PFSK-1 (cell line): ENCODE results near the gene TBC1D17.

Experiments
- FOXP2 ChIP-seq: optimal IDR thresholded peaks from 2 replicates; pipeline ENCODE3; 2011; ENCODE audit warnings: borderline replicate concordance, control low read depth, inconsistent platforms; ENCODE audit not compliant: insufficient read depth; ENCODE audit errors: extremely low read length, extremely low read depth
- POLR2AphosphoS5 ChIP-seq: IDR thresholded peaks from 2 replicates; pipeline ENCODE4 v1.6.1; 2012; ENCODE audit warnings: low read depth, mild to moderate bottlenecking, control low read depth, low read length, moderate library complexity
- SIN3A ChIP-seq: IDR thresholded peaks from 2 replicates; pipeline ENCODE4 v1.6.1; 2012; ENCODE audit warnings: mild to moderate bottlenecking, low read length, moderate library complexity, borderline replicate concordance; ENCODE audit not compliant: insufficient read depth
- TAF1 ChIP-seq: IDR thresholded peaks from 2 replicates; pipeline ENCODE4 v1.6.1; 2012; ENCODE audit warnings: low read length, control low read depth, borderline replicate concordance; ENCODE audit not compliant: insufficient read depth
- TF ChIP-seq, protein P1 (sequence below), 2 experiments: IDR thresholded peaks; 2 replicates each; pipeline versions ENCODE4 v1.6.1 to v1.8.0; 2011 to 2012; ENCODE audit warnings: low read depth in 2 of 2, low read length in 2 of 2, control low read depth in 1 of 2, inconsistent platforms in 1 of 2, mild to moderate bottlenecking in 1 of 2, moderate library complexity in 1 of 2; ENCODE audit not compliant: insufficient read depth in 1 of 2

Gene TBC1D17

DNA sequence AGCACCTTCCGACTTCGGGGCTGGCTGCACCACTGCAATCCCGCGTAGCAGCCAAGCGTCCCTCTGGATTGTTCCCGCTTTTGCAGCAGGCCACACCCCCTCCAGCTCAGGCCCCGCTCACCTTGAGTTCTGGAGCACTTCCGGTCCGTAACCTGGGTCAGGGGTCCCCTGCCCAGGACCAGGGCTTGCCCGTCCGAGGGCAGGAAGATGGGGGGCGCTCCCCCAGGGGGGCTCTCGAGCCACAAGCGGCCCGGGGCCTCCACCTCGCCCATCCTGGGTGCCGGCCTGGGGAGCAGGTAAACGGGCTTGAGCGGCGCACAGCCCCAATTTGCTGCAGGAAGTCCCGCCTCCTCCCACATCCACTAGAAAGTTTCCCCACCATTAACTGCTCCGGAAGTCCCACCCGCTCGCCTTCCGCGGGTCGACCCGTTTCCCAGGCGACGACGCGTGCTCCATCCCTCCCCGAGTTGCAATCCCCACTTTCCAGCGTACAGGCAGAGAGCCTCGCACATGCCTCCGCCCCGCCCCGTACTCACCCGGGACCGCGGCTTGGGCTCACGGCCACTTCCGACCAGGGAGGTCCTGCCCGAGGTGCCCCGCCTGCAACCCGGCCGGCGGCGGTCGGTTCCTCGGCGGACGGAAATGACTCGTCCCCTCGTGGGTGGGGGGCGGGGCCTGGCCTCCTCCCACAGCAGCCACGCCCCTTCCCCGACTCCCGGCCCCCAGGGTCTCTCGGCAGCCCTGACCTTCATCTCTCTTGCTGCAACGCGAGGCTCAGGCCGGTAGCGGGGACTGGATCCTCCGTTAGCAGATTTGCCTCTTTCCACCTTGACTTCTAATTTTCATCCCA is 10.3 kb upstream of the TBC1D17 start, which contains the start of gene PNKP:
Gene PNKP (minus strand): TSS at position 644 of the 850 bp plus-strand sequence. CDS start 372 bp downstream, at position 272.
- peak; percentile 55 for TF ChIP-seq FOXP2
- TF ChIP-seq SIN3A, result peak; percentile 46; the same call in 1 of the 2 replicates
- peak; percentile 79 for TF ChIP-seq POLR2AphosphoS5
- peak; percentile 61; the same call in 1 of the 2 replicates for TF ChIP-seq TAF1
- TF ChIP-seq, protein P1, sequence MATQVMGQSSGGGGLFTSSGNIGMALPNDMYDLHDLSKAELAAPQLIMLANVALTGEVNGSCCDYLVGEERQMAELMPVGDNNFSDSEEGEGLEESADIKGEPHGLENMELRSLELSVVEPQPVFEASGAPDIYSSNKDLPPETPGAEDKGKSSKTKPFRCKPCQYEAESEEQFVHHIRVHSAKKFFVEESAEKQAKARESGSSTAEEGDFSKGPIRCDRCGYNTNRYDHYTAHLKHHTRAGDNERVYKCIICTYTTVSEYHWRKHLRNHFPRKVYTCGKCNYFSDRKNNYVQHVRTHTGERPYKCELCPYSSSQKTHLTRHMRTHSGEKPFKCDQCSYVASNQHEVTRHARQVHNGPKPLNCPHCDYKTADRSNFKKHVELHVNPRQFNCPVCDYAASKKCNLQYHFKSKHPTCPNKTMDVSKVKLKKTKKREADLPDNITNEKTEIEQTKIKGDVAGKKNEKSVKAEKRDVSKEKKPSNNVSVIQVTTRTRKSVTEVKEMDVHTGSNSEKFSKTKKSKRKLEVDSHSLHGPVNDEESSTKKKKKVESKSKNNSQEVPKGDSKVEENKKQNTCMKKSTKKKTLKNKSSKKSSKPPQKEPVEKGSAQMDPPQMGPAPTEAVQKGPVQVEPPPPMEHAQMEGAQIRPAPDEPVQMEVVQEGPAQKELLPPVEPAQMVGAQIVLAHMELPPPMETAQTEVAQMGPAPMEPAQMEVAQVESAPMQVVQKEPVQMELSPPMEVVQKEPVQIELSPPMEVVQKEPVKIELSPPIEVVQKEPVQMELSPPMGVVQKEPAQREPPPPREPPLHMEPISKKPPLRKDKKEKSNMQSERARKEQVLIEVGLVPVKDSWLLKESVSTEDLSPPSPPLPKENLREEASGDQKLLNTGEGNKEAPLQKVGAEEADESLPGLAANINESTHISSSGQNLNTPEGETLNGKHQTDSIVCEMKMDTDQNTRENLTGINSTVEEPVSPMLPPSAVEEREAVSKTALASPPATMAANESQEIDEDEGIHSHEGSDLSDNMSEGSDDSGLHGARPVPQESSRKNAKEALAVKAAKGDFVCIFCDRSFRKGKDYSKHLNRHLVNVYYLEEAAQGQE (IDR thresholded peaks at IDR 0.05; ENCODE audit: insufficient read depth in 1 of 2, low read depth in 2 of 2, low read length in 2 of 2), result peak in 1 of 2 experiments; percentile 10; a peak in 1 of 4 replicates

DNA sequence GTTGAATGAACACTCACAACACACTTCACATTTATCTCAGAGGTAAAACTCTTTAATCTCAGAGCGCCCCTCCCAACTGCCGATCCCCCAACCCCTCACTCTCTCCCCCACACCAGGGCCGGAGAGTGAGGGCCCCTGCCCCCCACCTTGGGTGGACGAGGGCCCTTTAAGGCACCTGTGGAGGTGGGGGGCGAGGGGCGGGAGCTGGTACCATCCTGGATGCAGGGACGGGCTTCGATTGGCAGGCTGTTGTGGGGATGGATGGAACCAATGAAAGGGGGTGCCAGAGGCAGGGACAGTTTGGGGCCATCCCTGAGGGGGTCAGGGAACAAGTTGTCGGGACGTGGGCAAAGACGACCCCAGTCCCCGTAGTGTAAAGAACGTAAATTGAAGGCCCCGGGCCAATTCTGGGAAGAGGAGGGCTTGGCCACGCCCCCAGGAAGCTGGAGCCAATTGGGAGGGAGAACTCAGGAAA is 8.5 kb upstream of the TBC1D17 start:
- TF ChIP-seq POLR2AphosphoS5 (no peak; the same call in 1 of the 2 replicates), SIN3A (no peak), TAF1 (no peak), FOXP2 (no peak)
- TF ChIP-seq, protein P1 (IDR thresholded peaks at IDR 0.05; ENCODE audit: insufficient read depth in 1 of 2, low read depth in 2 of 2, low read length in 2 of 2), result no peak

DNA sequence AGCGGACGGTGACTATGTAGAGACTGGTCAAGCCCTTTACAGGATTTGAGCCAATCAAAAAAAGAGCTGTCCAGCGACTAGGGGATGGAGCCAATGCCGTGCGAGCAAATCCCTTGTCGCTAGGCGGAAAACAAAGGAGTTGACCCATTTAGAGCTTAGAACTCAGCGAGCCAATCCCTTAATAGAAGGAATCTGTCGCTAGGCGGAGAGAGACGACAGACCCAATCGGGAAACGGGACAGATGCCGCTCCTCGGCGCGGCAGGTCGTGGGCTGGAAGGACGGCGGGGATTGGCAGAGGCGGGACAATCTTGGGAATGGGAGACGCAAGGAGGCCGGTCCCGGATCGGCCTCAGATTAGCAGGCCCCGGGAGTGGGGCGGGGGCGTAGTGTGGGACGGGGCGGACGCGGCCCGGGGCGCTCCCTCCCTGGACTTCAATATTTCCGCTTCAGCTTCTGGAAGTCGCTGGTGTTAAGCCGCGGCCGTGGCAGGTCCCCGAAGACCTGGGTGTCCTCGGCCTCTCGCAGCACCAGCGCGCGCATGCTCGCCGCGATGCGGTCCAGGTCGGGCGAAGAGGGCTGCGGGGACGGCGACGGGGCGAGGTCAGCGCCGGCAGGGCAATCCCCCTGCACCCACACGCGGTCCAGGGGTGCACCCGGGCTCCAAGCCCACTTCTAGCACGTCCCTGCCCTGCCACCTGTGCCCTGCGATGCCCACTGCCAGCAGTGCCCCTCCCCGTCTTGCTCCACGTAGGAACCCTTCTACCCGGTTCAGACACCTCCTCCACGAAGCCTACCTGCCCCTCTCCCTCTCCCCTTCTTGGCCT is 7.8 kb upstream of the TBC1D17 start:
- TF ChIP-seq SIN3A, result no peak
- peak; percentile 64 for TF ChIP-seq POLR2AphosphoS5
- TF ChIP-seq, protein P1 (IDR thresholded peaks at IDR 0.05; ENCODE audit: insufficient read depth in 1 of 2, low read depth in 2 of 2, low read length in 2 of 2), result peak in 1 of 2 experiments; percentile 46; a peak in 1 of 4 replicates
- peak; percentile 82 for TF ChIP-seq FOXP2

DNA sequence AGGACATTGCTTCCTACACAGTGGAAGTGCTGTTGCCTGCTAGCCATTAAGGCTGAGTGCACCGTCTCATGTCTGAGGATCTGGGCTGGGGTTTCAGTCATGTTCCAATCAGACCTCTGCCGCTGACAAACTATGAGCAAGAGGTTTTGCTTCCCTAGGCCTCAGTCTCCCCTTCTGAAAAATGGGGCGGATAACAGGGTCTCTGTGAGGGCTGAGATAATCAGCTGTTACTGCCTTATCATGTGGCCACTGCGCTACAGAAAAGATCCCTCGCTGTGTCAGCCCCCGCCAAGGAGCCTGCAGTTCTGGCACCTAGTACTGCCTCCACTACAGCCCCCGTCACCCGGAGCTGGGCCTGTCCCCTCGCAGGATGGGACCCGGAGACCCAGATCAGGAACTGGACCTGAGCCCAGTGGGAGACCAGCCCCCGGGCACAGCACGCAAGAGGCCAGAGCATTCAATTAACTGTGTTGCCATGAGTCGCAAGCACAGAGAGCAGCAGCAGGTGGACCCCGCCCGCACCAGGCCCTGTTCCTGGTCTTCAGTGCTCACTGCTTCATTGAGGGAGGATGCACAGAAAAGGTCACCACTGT is 7.1 kb upstream of the TBC1D17 start:
- TF ChIP-seq POLR2AphosphoS5 (no peak), TAF1 (no peak)
- TF ChIP-seq, protein P1 (IDR thresholded peaks at IDR 0.05; ENCODE audit: insufficient read depth in 1 of 2, low read depth in 2 of 2, low read length in 2 of 2), result no peak
